GM21825 (cell line): ENCODE measurements around the gene NUDT3.
"Not testable (repeated sequence)": the region's sequence is repeated elsewhere in the genome, so short reads cannot be mapped to it uniquely, and the experiment has no call there.

Experiments used
- ATAC-seq: cut with Tn5 transposase; IDR thresholded peaks from one replicate; pipeline ENCODE4 v1.9.1; 2021; ENCODE audit warnings: mild to moderate bottlenecking, moderate library complexity; ENCODE audit not compliant: unreplicated experiment

The NUDT3 gene

GRCh38 chr6:34324738-34325444 lies 67.6 kb downstream of the NUDT3 start:
- ATAC-seq, result no peak

- not testable (repeated sequence) for ATAC-seq
Observed at GRCh38 chr6:34324221-34324620, 68.2 kb downstream of the NUDT3 start.

DNA sequence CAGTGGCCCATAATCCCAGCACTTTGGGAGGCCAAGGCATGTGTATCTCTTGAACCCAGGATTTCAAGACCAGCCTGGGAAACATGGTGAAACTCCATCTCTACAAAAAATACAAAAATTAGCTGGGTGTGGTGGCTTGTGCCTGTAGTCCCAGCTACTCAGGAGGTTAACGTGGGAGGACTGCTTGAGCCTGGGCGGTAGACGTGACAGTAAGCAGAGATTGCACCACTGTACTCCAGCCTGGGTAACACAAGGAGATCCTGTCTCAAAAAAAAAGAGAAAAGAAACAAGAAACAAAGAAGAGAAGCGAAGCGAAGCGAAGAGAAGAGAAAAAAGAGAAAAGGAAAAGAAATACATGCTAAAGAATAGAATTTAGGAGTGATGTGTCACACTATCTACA lies 69.2 kb downstream of the NUDT3 start:
- no peak for ATAC-seq

DNA sequence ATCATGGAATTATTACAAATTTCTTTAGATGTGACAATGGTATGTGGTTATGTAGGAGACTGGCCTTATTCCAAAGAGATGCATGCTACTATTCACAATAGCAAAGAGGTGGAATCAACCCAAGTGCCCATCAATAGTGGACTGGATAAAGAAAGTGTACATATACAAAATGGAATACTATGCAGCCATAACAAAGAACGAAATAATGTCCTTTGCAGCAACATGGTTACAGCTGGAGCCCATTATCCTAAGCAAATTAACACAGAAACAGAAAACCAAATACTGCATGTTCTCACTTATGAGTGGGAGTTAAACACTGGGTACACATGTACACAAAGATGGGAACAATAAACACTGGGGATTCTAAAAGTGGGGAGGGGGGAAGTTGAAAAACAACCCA lies 69.7 kb downstream of the NUDT3 start:
- ATAC-seq, result no peak

DNA sequence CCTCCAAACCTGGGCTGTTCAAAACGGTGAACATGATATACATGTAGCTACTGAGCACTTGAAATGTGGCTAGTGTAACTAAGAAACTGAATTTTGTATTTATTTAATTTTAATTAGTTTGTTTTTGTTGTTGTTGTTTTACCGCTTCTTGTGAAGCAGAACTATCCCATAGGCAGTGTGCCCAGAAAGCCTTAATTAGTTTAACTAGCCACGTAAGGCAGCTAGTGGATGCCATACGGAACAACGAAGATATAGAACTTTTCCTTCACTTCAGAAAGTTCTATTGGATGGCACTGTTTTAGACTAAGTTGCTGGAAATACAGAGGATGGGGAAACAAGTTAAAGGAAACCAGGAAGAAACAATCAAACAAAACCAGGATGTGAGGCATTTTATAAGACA lies 70.6 kb downstream of the NUDT3 start:
- no peak for ATAC-seq

DNA sequence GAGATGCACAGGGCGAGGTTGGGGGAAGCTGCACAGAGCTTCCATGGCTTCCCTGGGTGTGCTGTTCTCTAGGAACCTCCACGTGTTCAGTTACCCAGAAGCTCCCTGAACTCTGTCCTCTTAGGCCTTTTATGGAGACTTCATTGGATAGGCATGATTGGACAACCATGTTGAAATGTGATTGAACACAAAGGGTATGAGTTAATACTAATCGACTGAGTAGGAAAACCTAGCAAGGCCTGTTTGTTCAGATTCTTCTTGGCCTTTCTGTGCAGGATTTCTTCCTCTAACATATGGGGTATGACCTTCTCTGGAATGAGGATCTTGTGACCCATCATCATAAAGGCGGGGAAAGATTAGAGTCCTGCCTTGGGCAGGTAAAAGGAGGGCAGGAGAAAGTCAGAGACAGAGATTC lies 73.0 kb downstream of the NUDT3 start:
- no peak for ATAC-seq

DNA sequence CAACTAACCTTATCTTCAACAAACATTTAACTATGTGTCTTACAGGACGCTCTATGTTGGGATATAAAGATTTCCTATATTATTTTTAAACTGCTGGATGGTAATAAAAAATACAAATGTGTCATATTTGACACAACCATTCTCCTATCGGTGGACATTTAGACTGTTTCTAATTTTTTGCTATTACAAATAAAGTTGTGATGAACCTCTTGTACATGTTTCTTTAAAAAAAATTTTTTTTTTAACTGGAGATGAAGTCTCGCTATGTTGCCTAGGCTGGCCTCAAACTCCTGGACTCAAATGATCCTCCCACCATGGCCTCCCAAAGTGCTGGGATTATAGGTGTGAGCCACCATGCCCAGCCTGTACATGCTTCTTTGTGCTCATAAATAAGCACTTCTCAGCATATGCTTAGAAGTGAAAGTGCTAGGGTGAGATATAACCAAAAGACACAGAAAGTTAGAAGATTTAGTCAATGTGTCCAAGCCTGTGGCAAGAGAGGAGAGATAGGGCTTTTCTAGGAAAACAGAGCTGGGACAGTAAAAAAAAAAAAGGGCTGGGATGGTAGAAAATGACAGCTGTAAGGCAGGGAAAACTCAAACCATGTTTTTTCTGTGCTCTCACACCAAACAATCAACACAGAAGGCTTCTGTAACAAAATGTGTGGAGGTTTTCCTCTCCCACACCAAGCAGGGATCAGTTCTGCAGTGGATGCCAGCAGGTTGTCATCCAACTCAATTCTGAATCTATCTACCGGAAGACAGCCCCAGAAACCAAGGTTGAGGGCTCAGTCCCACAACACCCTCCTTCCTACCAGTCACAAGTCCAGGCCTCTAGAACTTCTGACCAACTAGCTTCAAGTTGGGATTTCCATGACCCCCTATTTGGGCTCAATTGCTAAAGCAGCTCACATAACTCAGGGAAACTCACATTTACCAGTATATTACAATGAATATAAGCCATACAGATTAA lies 73.7 kb downstream of the NUDT3 start:
- no peak for ATAC-seq

- ATAC-seq, result no peak
Observed at GRCh38 chr6:34317882-34318498, 74.5 kb downstream of the NUDT3 start.

- no peak for ATAC-seq
Observed at GRCh38 chr6:34317172-34317477, 75.3 kb downstream of the NUDT3 start.

GRCh38 chr6:34316431-34317171 lies 75.9 kb downstream of the NUDT3 start:
- no peak for ATAC-seq

DNA sequence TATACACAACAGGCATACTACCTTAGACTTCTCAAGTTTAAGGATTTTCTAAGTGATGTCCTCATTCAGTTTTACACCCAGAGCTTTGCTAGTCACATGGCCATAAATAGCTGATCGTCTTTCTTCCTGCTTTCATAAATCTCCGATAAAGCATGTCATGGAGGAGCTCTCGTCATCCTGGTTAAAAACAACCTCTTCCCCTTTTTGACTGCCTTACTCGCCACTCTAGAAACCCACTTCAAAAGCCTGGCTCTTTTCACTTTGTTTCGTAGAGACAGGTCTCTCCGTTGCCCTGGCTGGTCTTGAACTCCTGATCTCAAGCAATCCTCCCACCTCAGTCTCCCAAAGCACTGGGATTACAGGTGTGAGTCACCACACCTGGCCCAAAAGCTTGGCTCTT lies 76.7 kb downstream of the NUDT3 start:
- no peak for ATAC-seq

GRCh38 chr6:34315256-34315655 lies 77.2 kb downstream of the NUDT3 start:
- no peak for ATAC-seq

DNA sequence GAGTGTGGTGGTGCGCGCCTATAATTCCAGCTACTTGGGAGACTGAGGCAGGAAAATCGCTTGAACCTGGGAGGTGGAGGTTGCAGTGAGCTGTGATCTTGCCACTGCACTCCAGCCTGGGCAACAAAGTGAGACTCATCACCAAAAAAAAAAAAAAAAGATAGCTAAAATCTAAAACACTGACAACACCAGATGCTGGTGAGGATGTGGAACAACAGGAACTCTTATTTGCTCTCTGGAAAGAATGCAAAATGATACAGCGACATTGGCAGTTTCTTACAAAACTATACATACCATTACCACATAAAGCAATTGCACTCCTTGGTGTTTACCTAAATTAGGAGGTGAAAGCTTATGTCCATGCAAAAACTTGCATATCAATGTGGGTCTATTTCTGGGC lies 80.2 kb downstream of the NUDT3 start:
- no peak for ATAC-seq

DNA sequence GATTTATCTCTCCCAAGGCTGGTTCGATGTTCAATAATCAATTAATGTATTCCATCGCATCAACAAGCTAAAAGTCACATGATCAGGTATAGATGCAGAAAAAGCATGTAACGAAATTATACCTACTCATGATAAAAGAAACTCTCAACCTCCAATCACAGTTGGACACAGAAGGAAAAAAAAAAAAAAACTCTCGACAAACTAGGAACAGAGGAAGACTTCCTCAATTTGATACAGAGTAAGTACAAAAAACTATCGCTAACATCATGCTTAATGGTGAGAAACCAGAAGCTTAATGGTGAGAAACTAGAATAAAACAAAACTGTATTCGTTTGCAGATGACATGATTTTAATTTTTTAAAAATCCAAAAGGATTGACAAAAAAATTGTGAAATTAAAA lies 81.7 kb downstream of the NUDT3 start:
- ATAC-seq, result no peak

- no peak for ATAC-seq
Observed at GRCh38 chr6:34308483-34308882, 84.0 kb downstream of the NUDT3 start.

DNA sequence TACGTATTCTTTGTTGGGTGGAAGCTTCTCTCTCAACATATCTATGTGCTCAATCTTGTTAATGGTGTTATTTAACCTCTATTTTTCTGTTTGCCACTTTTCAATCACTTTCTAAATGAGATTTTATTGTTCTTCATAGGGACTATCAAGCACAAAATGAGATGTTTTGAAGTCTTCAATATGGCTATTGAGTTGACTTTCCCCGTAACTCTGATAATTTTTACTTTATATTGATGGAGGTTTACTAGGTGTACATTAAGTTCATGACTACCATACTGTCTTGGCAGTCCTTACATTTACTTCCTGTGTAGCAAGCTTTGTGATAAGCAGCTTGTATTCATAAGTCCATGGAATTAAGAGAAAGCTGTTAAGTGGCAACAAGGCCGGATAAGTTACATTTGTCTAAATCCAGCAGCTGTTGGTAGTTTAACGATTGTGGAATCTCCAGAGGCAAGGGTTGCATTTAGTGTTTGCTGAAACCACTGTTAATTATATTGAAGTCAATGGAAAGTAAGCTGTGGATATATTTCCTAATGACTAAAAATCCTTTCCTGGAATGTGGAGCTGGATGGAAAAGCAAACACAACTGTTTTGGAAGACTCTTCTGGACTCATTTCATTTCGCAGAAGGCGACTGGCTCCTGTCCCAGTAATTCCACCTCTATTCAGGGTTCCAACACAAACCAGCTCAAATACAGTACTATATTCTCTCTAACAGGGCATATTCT lies 86.3 kb downstream of the NUDT3 start:
- no peak for ATAC-seq

DNA sequence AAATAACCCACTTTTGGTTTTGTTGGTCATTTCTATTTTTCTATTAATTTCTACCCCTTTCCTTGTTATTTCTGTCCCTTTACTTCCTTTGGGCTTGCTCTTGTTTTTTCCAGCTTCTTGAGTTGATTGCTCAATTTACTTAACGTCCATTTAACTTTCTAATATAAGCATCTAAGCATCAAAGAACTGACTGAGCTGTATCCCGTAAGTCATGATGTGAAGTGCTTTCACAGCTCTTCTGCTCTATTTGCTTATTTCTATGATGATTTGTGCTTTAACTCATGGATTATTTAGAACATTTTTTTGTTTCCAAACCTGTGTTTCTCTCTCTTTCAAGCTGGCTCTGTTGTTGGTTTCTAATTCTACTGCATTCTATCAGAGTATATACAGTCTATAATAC lies 87.0 kb downstream of the NUDT3 start:
- no peak for ATAC-seq

- ATAC-seq, result no peak
Observed at GRCh38 chr6:34304164-34304563, 88.3 kb downstream of the NUDT3 start.

DNA sequence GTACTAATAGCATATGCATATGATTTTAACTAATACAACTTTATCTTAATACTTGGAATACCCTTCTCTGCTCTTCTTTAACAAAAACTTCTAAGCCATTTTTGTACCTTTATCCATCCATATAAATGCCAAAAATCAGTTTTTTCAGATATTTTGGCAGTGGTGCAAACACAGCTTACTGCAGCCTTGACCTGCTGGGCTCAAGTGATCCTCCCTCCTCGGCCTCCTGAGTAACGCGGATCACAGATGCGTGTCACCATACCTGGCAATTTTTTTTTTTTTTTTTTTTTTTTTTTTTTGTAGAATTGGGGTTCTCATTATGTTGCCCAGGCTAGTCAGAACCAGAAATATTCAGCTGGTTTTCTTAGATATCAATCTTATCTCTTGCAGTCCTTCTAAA lies 89.5 kb downstream of the NUDT3 start:
- ATAC-seq, result no peak

DNA sequence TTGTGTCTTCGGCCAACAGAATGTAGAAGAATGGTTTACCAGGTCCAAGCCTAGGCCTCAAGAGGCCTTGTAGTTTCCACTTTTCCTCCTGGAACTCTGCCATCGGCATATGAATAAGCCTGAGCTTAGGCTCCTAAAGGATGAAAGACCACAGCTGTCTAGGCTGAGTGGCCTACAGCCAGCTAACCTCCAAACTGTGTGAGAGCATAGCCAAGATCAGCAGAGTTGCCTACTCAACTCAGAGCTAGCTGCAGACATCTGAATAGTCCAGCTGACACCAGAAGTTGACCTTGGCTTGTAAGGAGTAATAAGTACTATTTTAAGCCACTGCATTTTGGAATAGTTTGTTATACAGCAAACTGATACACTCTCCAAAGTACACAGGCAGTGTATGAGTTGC lies 91.1 kb downstream of the NUDT3 start:
- ATAC-seq, result no peak

DNA sequence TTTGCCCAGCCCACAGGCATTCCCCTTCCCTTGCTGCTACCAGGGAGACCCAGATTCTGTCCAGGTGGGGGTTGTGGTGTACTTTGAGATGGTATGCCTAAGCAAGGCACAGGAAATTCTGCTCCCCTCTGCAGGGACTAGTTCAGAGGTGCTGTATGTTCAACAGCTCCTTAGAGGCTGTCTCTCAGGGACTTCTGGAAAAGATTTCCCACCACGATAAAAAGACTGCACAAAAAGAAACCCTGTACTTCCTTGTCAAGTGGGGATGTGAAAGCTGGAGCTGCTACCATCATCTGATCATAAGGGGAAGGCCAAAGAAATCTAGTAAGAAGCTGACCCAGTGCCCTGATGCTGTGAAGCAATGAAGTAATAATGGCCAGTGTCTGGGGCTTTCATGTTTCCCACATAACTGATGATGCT lies 92.1 kb downstream of the NUDT3 start:
- ATAC-seq, result no peak
